ENCODE results near the gene SCAMP4.

SCAMP4 gene

GRCh38 chr19:1905110-1905862 is at the start of gene SCAMP4, which contains the start of gene ADAT3:
Gene SCAMP4, plus strand, starts transcription at chr19:1905399. Its CDS starts 9,621 bp downstream, at chr19:1915020.
Gene ADAT3, plus strand, starts transcription at chr19:1905399. Its CDS starts 6,649 bp downstream, at chr19:1912048.
- Histone ChIP-seq H3K4me1 (ENCODE audit: insufficient read depth, low read length) (no peaks in the 10 kb centered on the region; the same call in 1 of the 2 replicates), H3K9me3 (ENCODE audit: insufficient read depth, low read depth, low read length) (no peaks in the 10 kb centered on the region), H3K27ac (ENCODE audit: low read length) (peak within 1 kb of the TSS; percentile 50), H3K27me3 (ENCODE audit: insufficient read depth, low read length) (no peaks in the 10 kb centered on the region), H3K4me3 (ENCODE audit: low read length) (peak within 1 kb of the TSS; percentile 73), H3K36me3 (ENCODE audit: insufficient read depth, low read depth, low read length) (no peaks in the 10 kb centered on the region), H3K9ac (ENCODE audit: low read depth, low read length) (peak within 1 kb of the TSS; percentile 73)

- peaks cover 8% of the 10 kb centered on the region for H3K27me3 ChIP-seq (ENCODE audit: insufficient read depth, low read length)
- no peak overlapping the region for H3K27ac ChIP-seq (ENCODE audit: low read length)
- H3K9ac ChIP-seq (ENCODE audit: low read depth, low read length): peak overlapping the region; percentile 39; the same call in 1 of the 2 replicates
- H3K4me1 ChIP-seq (ENCODE audit: insufficient read depth, low read length): peaks cover 36% of the 10 kb centered on the region
- H3K36me3 ChIP-seq (ENCODE audit: insufficient read depth, low read depth, low read length): no peaks in the 10 kb centered on the region
- peak overlapping the region; percentile 42; the same call in 1 of the 2 replicates for H3K4me3 ChIP-seq (ENCODE audit: low read length)
- H3K9me3 ChIP-seq (ENCODE audit: insufficient read depth, low read depth, low read length): no peaks in the 10 kb centered on the region
Measured at GRCh38 chr19:1855828-1856255, 49.4 kb upstream of the SCAMP4 start.

- H3K27me3 ChIP-seq (ENCODE audit: insufficient read depth, low read length): peaks cover 13% of the 10 kb centered on the region
- no peak overlapping the region; the same call in 1 of the 2 replicates for H3K9ac ChIP-seq (ENCODE audit: low read depth, low read length)
- no peaks in the 10 kb centered on the region for H3K9me3 ChIP-seq (ENCODE audit: insufficient read depth, low read depth, low read length)
- peak overlapping the region; percentile 43; the same call in 1 of the 2 replicates for H3K4me3 ChIP-seq (ENCODE audit: low read length)
- peaks cover 40% of the 10 kb centered on the region for H3K4me1 ChIP-seq (ENCODE audit: insufficient read depth, low read length)
- no peak overlapping the region for H3K27ac ChIP-seq (ENCODE audit: low read length)
- no peaks in the 10 kb centered on the region for H3K36me3 ChIP-seq (ENCODE audit: insufficient read depth, low read depth, low read length)
Measured at GRCh38 chr19:1856345-1856697, 48.9 kb upstream of the SCAMP4 start.

GRCh38 chr19:1856698-1857603 is 48.2 kb upstream of the SCAMP4 start:
- Histone ChIP-seq H3K36me3 (ENCODE audit: insufficient read depth, low read depth, low read length) (no peaks in the 10 kb centered on the region), H3K27ac (ENCODE audit: low read length) (no peak overlapping the region), H3K9ac (ENCODE audit: low read depth, low read length) (peak overlapping the region; percentile 64; the same call in 1 of the 2 replicates), H3K4me3 (ENCODE audit: low read length) (peak overlapping the region; percentile 66; the same call in 1 of the 2 replicates), H3K4me1 (ENCODE audit: insufficient read depth, low read length) (peaks cover 40% of the 10 kb centered on the region), H3K9me3 (ENCODE audit: insufficient read depth, low read depth, low read length) (no peaks in the 10 kb centered on the region), H3K27me3 (ENCODE audit: insufficient read depth, low read length) (peaks cover 19% of the 10 kb centered on the region)

GRCh38 chr19:1857648-1858326 is 47.4 kb upstream of the SCAMP4 start:
- Histone ChIP-seq H3K36me3 (ENCODE audit: insufficient read depth, low read depth, low read length) (no peaks in the 10 kb centered on the region), H3K27me3 (ENCODE audit: insufficient read depth, low read length) (peaks cover 25% of the 10 kb centered on the region), H3K27ac (ENCODE audit: low read length) (no peak overlapping the region), H3K9ac (ENCODE audit: low read depth, low read length) (peak overlapping the region; percentile 64; the same call in 1 of the 2 replicates), H3K4me1 (ENCODE audit: insufficient read depth, low read length) (peaks cover 40% of the 10 kb centered on the region), H3K9me3 (ENCODE audit: insufficient read depth, low read depth, low read length) (no peaks in the 10 kb centered on the region), H3K4me3 (ENCODE audit: low read length) (peak overlapping the region; percentile 66; the same call in 1 of the 2 replicates)

- H3K27me3 ChIP-seq (ENCODE audit: insufficient read depth, low read length): peaks cover 25% of the 10 kb centered on the region
- H3K9me3 ChIP-seq (ENCODE audit: insufficient read depth, low read depth, low read length): no peaks in the 10 kb centered on the region
- H3K4me1 ChIP-seq (ENCODE audit: insufficient read depth, low read length): peaks cover 40% of the 10 kb centered on the region
- no peak overlapping the region for H3K27ac ChIP-seq (ENCODE audit: low read length)
- no peaks in the 10 kb centered on the region for H3K36me3 ChIP-seq (ENCODE audit: insufficient read depth, low read depth, low read length)
- no peak overlapping the region; the same call in 1 of the 2 replicates for H3K9ac ChIP-seq (ENCODE audit: low read depth, low read length)
- no peak overlapping the region for H3K4me3 ChIP-seq (ENCODE audit: low read length)
Measured at GRCh38 chr19:1858412-1859081, 46.7 kb upstream of the SCAMP4 start.

GRCh38 chr19:1859331-1859781 is 45.8 kb upstream of the SCAMP4 start:
- Histone ChIP-seq H3K36me3 (ENCODE audit: insufficient read depth, low read depth, low read length) (no peaks in the 10 kb centered on the region), H3K9me3 (ENCODE audit: insufficient read depth, low read depth, low read length) (no peaks in the 10 kb centered on the region), H3K4me1 (ENCODE audit: insufficient read depth, low read length) (peaks cover 40% of the 10 kb centered on the region), H3K27me3 (ENCODE audit: insufficient read depth, low read length) (peaks cover 25% of the 10 kb centered on the region), H3K27ac (ENCODE audit: low read length) (no peak overlapping the region), H3K9ac (ENCODE audit: low read depth, low read length) (no peak overlapping the region; the same call in 1 of the 2 replicates), H3K4me3 (ENCODE audit: low read length) (peak overlapping the region; percentile 54; the same call in 1 of the 2 replicates)

GRCh38 chr19:1860042-1860775 is 45.0 kb upstream of the SCAMP4 start:
- Histone ChIP-seq H3K27me3 (ENCODE audit: insufficient read depth, low read length) (peaks cover 25% of the 10 kb centered on the region), H3K27ac (ENCODE audit: low read length) (no peak overlapping the region), H3K9me3 (ENCODE audit: insufficient read depth, low read depth, low read length) (no peaks in the 10 kb centered on the region), H3K36me3 (ENCODE audit: insufficient read depth, low read depth, low read length) (no peaks in the 10 kb centered on the region), H3K9ac (ENCODE audit: low read depth, low read length) (no peak overlapping the region), H3K4me1 (ENCODE audit: insufficient read depth, low read length) (peaks cover 38% of the 10 kb centered on the region), H3K4me3 (ENCODE audit: low read length) (peak overlapping the region; percentile 84; the same call in 1 of the 2 replicates)

- no peaks in the 10 kb centered on the region for H3K9me3 ChIP-seq (ENCODE audit: insufficient read depth, low read depth, low read length)
- H3K4me3 ChIP-seq (ENCODE audit: low read length): peak overlapping the region; percentile 84
- no peak overlapping the region for H3K27ac ChIP-seq (ENCODE audit: low read length)
- H3K36me3 ChIP-seq (ENCODE audit: insufficient read depth, low read depth, low read length): no peaks in the 10 kb centered on the region
- H3K27me3 ChIP-seq (ENCODE audit: insufficient read depth, low read length): peaks cover 25% of the 10 kb centered on the region
- H3K9ac ChIP-seq (ENCODE audit: low read depth, low read length): peak overlapping the region; percentile 59; the same call in 1 of the 2 replicates
- peaks cover 36% of the 10 kb centered on the region for H3K4me1 ChIP-seq (ENCODE audit: insufficient read depth, low read length)
Measured at GRCh38 chr19:1860821-1861598, 44.2 kb upstream of the SCAMP4 start.
